Stimulated activated CD4-positive, alpha-beta T cell treated with anti-CD3 and anti-CD28 coated beads, TNF-alpha, amount 100 ng/mL, for 24 hours (primary cell): ENCODE results near the gene EXOC8.
"Not testable (repeated sequence)": the region's sequence is repeated elsewhere in the genome, so short reads cannot be mapped to it uniquely, and the experiment has no call there.

ENCODE experiments used
- DNase-seq, 3 experiments: peaks; one replicate each; pipeline ENCODE4 v3.0.0-alpha.2; 2020; ENCODE audit warnings: low read depth in 3 of 3

Gene EXOC8

GRCh38 chr1:231353086-231353485 lies 15.4 kb upstream of the EXOC8 start:
- no peak for DNase-seq

DNA sequence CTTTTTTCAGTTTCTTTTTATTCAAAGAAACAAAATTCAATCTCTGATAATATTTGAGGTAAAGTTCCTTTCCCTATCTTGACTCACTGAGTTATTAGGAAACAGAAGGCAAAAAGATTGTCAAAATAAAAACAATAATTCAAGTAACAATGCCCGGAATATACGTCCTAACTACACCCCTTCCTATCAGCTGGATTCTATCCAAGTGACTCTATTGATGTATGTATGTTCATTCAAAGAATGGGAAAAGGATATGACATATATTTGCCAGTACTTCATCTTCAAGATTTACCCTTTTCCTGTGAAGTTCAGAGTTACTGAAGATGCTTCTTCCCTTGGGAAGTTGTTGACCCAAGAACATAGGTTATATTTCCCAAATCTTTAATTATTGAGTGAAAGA lies 14.2 kb upstream of the EXOC8 start:
- no peak for DNase-seq

- not testable (repeated sequence) for DNase-seq
Observed at GRCh38 chr1:231348856-231349255, 11.2 kb upstream of the EXOC8 start.

DNA sequence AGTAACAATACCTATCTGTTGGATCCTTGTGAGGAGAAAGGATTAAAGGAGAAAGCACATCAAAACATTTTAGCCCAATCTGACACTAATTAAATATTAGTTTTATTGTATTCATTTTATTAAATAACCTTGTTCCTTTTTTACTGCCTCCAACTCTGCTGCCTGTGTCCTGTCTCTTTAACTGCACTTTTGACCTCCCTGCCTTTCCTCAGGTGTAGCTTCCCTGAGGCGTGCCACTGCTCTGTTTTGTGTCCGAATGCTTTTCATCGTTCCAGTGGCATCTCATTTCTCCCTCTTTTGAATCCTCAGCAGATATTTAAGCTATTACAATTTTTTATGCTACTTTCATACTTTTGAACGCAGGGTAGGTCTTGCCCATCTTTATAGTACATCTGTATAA lies 10.8 kb upstream of the EXOC8 start:
- no peak for DNase-seq

- no peak for DNase-seq
Observed at GRCh38 chr1:231347961-231348360, 10.3 kb upstream of the EXOC8 start.

- DNase-seq: no peak
Observed at GRCh38 chr1:231340328-231341013, 2.8 kb upstream of the EXOC8 start.

DNA sequence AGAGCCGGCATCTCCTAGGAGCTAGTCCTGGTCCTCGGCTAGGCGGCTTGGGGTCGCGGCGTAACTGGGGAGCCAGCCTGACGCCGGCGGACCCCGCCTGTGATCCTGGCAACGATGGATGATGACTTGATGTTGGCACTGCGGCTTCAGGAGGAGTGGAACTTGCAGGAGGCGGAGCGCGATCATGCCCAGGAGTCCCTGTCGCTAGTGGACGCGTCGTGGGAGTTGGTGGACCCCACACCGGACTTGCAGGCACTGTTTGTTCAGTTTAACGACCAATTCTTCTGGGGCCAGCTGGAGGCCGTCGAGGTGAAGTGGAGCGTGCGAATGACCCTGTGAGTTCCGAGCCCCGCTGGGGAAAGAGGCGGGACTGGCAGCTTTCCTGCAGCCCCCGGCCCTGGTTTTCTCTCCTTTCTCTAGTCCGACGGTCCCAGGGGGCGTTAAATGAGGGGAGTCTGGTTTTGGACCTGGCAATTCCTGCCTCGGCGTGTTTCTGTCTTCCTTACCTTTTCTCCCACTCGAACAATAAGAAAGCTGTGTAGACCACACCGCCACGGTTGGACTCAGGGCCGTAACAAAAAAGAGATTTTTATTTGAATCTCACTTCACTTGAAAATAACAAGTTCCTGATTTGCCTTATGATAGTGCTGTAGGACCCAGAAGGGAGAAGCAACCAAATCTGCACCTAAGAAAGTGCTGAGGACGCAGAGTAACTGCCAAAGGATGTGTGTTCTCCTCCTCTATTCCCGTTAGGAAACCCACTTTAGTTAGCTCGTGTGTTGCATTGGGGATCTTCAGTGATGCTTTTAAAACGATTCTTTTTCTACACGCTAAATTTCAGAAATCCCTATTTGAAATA lies 847 bp upstream of the EXOC8 start, which contains the start of gene SPRTN:
SPRTN (plus strand) TSS at position 24 of the 859 bp plus-strand sequence; CDS start at position 115, 91 bp downstream.
- DNase-seq: no peak

DNA sequence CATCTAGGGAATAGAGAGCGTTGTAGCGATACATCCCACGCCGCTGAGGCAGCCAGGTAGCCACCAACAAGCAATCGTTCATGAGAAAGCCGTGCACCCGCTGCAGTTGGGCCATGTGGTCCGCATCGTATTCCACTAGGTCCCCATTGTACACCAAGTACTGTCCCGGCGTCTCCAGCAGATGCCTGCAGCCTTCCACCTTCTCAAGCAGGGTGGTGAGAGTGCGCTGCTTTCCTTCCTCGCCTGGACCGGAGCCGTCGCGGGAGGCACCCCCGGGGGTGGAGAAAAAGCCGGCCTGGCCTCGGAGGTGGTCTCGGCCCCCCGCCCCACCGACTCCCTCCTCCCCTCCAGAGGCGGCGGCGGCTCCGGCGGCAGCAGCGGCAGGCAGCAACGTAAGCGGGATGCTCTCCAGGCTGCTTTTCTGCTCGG lies 595 bp downstream of the EXOC8 start:
- DNase-seq: no peak

DNA sequence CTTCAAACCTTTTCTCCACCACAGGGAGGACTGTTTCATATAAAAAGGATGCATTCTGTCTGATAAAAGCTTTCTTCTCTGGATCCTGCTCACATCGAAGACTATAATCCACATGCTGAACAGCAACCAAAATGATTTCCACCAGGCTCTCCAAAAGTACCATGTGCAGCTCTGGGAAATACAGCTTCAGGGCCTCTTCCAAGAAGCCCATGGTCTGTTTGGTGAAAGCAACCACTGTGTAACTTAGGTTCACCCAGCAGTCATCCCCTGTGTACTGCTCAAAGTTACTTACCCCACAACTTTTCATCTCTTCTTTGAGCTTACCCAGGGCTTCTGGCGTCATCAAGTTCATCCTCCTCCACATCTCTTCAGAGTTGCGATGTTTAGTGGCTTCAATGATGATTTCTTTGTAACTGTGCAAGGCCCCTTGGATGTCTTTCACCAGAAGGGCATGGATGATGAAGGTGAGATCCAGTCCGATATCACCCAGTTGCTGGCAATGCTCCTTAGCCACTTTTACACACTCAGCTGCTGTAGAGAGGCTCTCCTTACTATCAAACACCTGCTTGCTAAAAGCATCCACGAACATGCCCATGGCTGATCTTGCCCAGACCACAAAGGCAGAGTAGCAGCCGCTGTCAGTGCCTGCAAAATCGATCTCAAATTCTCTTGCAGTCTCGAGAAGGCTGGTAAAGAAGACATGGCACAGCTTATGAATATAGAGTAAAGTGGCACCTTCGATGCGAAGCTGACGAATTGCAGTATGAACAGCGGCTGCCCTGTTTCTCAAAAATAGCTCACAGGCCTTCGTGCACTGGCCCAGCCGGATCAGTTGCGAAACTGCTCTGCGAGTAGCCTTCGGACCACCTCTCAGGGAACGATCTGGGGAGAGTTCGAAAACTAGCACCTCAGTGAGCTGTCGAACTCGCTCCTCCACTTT lies 1.7 kb downstream of the EXOC8 start:
- no peak for DNase-seq

DNA sequence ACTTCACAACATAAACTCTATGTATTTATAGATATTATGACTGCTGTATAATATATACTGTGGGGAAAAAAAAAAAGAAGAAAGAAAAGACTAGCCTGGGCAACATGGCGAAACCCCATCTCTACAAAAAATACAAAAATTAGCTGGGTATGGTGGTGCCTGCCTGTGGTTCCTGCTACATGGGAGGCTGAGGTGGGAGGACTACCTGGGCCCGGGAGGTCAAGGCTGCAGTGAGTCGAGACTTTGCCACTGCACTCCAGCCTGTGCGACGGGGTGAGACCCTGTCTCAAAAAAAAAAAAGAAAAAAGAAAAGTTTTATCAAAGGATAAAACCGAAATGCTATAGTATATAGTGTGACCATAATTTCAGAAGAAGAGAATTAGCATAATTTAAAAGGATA lies 2.7 kb downstream of the EXOC8 start:
- no peak for DNase-seq

DNA sequence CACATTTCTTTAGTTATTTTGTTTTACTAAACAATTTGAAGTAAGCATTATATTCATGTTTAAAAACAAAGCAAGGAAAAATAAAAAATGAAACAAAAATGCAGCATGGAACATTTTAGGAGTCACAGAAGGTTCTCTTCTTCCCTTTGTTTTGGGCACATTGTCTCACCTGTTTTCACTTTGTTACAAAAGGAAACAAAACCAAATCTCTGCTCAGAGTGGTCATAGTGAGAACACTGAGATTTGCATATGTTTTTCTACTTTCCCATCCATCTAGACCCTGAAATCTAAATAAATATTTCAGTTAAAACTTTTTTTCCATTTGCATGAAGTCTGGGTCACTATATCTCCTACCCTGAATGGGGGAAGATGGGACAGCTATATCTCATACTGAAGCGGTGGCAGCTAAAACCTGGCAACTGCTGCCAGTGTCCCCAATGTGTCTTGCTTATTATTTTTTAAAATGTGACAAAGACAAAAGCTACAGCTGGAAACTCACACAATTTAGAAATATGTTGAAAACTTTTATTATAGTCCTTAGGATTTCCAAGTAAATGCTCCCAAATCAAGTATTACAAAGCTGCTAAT lies 3.5 kb downstream of the EXOC8 start:
- no peak for DNase-seq

- DNase-seq: no peak
Observed at GRCh38 chr1:231332761-231333160, 4.9 kb downstream of the EXOC8 start.

- no peak for DNase-seq
Observed at GRCh38 chr1:231329483-231329882, 8.2 kb downstream of the EXOC8 start.

DNA sequence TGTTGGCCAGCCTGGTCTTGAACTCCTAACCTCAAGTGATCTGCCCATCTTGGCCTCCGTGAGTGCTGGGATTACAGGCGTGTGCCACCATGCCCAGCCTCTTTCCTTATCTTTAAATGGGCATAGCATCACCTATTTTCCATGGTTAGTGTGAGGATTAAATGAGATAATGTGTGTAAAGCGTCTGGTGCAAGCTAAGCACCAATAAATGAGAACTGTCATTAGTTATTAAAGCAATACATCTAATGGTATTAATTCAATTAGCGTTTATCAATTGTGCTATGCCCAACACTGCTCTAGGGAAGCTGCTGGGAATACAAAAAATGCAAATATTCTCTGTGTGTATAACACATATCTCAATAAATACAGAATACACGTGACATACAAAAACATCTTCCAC lies 10.0 kb downstream of the EXOC8 start:
- no peak for DNase-seq

DNA sequence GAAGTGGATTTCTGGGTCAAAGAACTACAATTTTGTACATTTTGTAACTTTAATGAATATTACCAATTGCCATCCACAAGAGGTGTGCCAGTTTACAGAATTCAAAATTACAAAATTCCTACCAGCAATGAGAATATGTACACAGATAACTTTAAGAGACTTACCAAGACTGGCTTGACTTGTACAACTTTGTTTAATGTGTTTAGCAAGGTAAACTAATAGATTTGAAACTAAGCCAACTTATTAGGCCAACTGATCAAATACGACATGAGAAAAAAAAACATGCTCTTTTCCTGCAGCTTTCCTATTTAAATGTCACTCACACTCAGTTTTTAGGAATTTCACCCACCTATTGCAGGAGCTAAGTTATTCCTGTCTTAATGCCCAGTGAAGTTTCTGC lies 11.4 kb downstream of the EXOC8 start:
- DNase-seq: no peak

- DNase-seq: no peak
Observed at GRCh38 chr1:231324660-231325059, 13.0 kb downstream of the EXOC8 start.

DNA sequence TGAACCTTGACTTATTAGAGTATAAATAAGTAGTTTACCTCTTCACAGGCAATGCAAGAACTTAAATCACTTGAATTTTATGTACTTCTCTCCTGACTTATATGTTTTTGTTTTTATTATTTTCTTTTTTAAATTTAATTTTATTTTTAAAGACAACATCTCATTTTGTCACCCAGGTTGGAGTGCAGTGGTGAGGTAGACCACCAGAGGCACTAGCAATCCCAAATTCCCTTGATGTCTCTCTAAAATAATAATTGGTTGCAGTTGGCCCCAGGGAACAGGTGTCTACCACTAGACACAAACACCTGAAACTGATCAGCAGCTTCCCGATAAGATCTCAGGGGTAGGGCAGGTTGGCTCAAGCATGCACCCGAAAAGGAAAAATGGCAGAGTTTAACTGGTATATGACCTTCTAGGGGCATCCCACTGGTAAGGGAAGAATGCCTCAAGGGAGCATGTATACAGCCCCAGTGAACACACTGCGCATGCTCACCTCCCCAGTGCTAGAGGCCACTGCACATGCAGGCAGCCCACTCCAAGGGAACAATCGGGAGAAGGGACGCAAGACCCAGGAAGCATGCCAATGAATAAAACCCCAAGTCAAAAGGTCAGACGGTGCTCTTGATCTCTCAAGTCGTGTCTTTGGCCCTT lies 14.6 kb downstream of the EXOC8 start:
- DNase-seq: no peak

- DNase-seq: no peak
Observed at GRCh38 chr1:231319080-231319479, 18.6 kb downstream of the EXOC8 start.

DNA sequence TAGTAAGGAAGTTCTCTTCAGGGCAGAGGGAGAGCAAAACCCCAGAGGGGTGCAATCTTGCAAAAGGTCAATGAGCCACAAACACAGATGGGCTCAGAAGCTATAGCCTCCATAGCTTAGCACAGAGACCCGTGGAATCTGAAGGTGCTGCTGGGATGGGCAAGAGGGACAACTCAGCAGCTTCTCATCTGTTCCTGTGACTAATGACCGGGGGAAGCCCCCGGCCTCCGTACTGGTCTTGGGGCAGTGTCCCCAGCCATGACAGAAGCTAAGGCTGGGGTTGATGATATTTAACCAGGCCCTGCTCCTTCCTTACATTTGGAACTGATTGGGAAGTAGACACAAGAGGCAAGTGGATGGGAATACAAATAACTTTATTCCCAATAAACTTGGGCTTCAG lies 19.1 kb downstream of the EXOC8 start:
- no peak for DNase-seq

DNA sequence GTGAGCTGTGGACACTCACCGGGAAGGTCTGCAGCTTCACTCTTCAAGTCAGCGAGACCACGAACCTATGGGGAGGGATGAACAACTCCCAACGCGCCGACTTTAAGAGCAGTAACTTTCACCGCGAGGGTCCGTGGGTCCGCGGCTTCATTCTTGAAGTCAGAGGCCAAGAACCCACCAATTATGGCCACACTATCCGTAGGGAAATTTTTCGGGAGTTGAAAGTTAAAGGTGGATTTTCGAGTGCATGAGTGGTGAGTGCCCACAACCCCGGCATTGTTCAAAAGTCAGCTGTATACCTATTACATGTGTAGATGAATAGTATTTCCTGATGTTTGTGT lies 19.7 kb downstream of the EXOC8 start:
- DNase-seq: no peak

DNA sequence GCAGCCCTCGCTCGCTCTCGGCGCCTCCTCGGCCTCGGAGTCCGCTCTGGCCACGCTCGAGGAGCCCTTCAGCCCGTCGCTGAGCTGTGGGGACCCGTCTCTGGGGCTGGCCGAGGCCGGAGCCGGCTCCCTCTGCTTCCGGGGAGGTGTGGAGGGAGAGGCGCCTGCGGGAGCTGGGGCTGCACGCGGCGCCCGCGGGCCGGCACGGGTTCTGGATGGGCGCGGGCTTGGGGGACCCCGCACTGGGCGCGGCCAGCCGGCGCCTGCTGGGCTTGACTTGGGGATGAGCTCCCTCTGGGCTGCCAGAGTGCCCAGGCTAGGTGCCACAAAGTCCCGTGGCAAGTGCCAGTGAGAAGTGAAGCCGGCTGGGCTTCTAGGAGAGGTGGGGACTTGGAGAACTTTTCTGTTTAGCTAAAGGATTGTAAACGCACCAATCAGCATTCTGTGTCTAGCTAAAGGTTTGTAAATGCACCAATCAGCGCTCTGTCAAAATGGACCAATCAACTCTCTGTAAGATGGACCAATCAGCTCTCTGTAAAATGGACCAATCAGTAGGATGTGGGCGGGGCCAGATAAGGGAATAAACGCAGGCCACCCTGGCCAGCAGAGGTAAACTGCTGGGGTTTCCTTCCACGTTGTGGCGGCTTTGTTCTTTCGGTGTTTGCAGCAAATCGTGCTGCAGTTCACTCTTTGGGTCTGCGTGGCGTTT lies 20.2 kb downstream of the EXOC8 start:
- no peak for DNase-seq
